Measurements from ENCODE around the gene KSR1.

- no peak for TF ChIP-seq POLR2AphosphoS5 (IDR thresholded peaks at IDR 0.05; ENCODE audit: insufficient read depth in 1 of 2, low read depth in 1 of 2)
- TF ChIP-seq POLR2A (IDR thresholded peaks at IDR 0.05) = no peak
- TF ChIP-seq, protein P1, sequence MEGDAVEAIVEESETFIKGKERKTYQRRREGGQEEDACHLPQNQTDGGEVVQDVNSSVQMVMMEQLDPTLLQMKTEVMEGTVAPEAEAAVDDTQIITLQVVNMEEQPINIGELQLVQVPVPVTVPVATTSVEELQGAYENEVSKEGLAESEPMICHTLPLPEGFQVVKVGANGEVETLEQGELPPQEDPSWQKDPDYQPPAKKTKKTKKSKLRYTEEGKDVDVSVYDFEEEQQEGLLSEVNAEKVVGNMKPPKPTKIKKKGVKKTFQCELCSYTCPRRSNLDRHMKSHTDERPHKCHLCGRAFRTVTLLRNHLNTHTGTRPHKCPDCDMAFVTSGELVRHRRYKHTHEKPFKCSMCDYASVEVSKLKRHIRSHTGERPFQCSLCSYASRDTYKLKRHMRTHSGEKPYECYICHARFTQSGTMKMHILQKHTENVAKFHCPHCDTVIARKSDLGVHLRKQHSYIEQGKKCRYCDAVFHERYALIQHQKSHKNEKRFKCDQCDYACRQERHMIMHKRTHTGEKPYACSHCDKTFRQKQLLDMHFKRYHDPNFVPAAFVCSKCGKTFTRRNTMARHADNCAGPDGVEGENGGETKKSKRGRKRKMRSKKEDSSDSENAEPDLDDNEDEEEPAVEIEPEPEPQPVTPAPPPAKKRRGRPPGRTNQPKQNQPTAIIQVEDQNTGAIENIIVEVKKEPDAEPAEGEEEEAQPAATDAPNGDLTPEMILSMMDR (IDR thresholded peaks at IDR 0.05) = no peak
Observed at GRCh38 chr17:27567563-27567859, 111.3 kb downstream of the KSR1 start.

Data from vagina (tissue), 2 donors.